Measurements from ENCODE around the gene NEK6.

GRCh38 chr9:124335320-124335707 is 77.6 kb downstream of the NEK6 start:
- TF ChIP-seq POLR2A (IDR thresholded peaks at IDR 0.05; ENCODE audit: low read length) (no peak), GATA1 (IDR thresholded peaks at IDR 0.05; ENCODE audit: low read depth, low read length) (no peak)
